ENCODE results near the gene NPTN.
"Not testable (repeated sequence)": the region's sequence is repeated elsewhere in the genome, so short reads cannot be mapped to it uniquely, and the experiment has no call there.

- not testable (repeated sequence) for TF ChIP-seq POLR2AphosphoS5 (IDR thresholded peaks at IDR 0.05; ENCODE audit: low read depth, low read length); CTCF (IDR thresholded peaks at IDR 0.05)
These were observed 6.3 kb upstream of the NPTN start for GRCh38 chr15:73639464-73639863.
